ENCODE data around the gene FAM240A. TPM values are rescaled to one million over a fixed set of nuclear protein-coding genes. Genes with fewer than 3 reads are reported as not detected.
"Not testable (repeated sequence)": the region's sequence is repeated elsewhere in the genome, so short reads cannot be mapped to it uniquely, and the experiment has no call there.

FAM240A gene
- total and polyA plus RNA-seq, 2 donors (not counting 1 experiment from before 2014, with no cell fraction given) = not detected

DNA sequence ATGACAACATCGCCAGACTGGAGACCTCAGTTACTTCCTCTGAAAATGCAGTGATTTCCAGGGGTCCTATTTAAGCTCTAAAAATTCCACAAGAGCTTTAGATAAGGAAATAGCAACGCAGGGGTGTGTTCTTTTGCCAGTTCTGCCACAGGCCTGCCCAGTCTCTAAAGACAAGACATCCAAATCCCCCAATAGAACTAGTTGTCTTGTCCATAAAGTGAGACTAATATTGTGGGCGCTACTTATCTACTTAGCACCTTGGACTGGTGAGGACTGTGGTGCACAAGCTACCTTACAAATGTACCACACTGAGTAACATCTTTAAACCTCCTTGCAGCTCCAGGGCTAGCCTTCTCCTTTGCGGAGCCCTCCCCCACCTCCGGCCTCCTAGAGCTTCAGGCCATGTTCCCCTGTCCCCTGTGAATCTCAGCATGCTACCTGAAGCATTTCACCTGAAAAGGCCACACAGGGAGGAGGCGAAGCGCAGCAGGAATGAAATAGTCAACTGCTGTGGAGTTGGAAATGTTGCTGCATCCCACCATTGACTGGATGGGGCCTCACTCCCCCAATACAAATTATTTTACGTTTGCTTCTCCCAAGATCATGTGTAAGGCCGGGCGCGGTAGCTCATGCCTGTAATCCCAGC is 36.6 kb upstream of the FAM240A start:
- H3K9me3 ChIP-seq (ENCODE audit: control insufficient read depth, insufficient read depth, low read depth, low read length) = no peaks in the 10 kb centered on the region
- no peak for DNase-seq (ENCODE audit: low read depth in 2 of 2)
- no peaks in the 10 kb centered on the region for H4K20me1 ChIP-seq (ENCODE audit: control insufficient read depth, extremely low read depth, insufficient read depth, low read length)
- no peak overlapping the region for H3K9ac ChIP-seq (ENCODE audit: insufficient read depth, low read length)
- H3K4me2 ChIP-seq (ENCODE audit: extremely low read depth, insufficient read depth, low read length) = no peak overlapping the region
- no peaks in the 10 kb centered on the region for H3K27me3 ChIP-seq (ENCODE audit: control insufficient read depth, insufficient read depth, low read length)
- H3K79me2 ChIP-seq (ENCODE audit: control insufficient read depth, insufficient read depth, low read length) = no peaks in the 10 kb centered on the region
- no peak overlapping the region for H2AFZ ChIP-seq (ENCODE audit: low read length)
- no peak for TF ChIP-seq EZH2 (IDR thresholded peaks at IDR 0.05; ENCODE audit: low read length, missing control alignments)
- TF ChIP-seq, protein P1, sequence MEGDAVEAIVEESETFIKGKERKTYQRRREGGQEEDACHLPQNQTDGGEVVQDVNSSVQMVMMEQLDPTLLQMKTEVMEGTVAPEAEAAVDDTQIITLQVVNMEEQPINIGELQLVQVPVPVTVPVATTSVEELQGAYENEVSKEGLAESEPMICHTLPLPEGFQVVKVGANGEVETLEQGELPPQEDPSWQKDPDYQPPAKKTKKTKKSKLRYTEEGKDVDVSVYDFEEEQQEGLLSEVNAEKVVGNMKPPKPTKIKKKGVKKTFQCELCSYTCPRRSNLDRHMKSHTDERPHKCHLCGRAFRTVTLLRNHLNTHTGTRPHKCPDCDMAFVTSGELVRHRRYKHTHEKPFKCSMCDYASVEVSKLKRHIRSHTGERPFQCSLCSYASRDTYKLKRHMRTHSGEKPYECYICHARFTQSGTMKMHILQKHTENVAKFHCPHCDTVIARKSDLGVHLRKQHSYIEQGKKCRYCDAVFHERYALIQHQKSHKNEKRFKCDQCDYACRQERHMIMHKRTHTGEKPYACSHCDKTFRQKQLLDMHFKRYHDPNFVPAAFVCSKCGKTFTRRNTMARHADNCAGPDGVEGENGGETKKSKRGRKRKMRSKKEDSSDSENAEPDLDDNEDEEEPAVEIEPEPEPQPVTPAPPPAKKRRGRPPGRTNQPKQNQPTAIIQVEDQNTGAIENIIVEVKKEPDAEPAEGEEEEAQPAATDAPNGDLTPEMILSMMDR (conservative IDR thresholded peaks at IDR 0.05 in 1 of 2, IDR thresholded peaks at IDR 0.05 in 1 of 2; ENCODE audit: low read depth in 1 of 2, low read length in 2 of 2) = no peak
- no peak overlapping the region for H3K4me3 ChIP-seq (replicated peaks in 1 of 4; ENCODE audit: control extremely low read depth in 1 of 4, insufficient read depth in 1 of 4, low read depth in 3 of 4, low read length in 4 of 4)
- H3K4me1 ChIP-seq (ENCODE audit: control insufficient read depth, extremely low read depth, insufficient read depth, low read length) = no peaks in the 10 kb centered on the region
- H3K36me3 ChIP-seq (ENCODE audit: control insufficient read depth, insufficient read depth, low read length) = no peaks in the 10 kb centered on the region
- H3K27ac ChIP-seq (ENCODE audit: insufficient read depth, low read length) = no peak overlapping the region

- no peak for TF ChIP-seq EZH2 (IDR thresholded peaks at IDR 0.05; ENCODE audit: low read length, missing control alignments)
- H2AFZ ChIP-seq (ENCODE audit: low read length) = no peak overlapping the region
- no peak for DNase-seq (ENCODE audit: low read depth in 2 of 2)
- no peaks in the 10 kb centered on the region for H3K9me3 ChIP-seq (ENCODE audit: control insufficient read depth, insufficient read depth, low read depth, low read length)
- no peak overlapping the region for H3K4me3 ChIP-seq (replicated peaks in 1 of 4; ENCODE audit: control extremely low read depth in 1 of 4, insufficient read depth in 1 of 4, low read depth in 3 of 4, low read length in 4 of 4)
- H4K20me1 ChIP-seq (ENCODE audit: control insufficient read depth, extremely low read depth, insufficient read depth, low read length) = no peaks in the 10 kb centered on the region
- H3K9ac ChIP-seq (ENCODE audit: insufficient read depth, low read length) = no peak overlapping the region
- no peak overlapping the region for H3K4me2 ChIP-seq (ENCODE audit: extremely low read depth, insufficient read depth, low read length)
- H3K36me3 ChIP-seq (ENCODE audit: control insufficient read depth, insufficient read depth, low read length) = no peaks in the 10 kb centered on the region
- no peaks in the 10 kb centered on the region for H3K79me2 ChIP-seq (ENCODE audit: control insufficient read depth, insufficient read depth, low read length)
- no peak overlapping the region for H3K27ac ChIP-seq (ENCODE audit: insufficient read depth, low read length)
- no peaks in the 10 kb centered on the region for H3K27me3 ChIP-seq (ENCODE audit: control insufficient read depth, insufficient read depth, low read length)
- no peaks in the 10 kb centered on the region for H3K4me1 ChIP-seq (ENCODE audit: control insufficient read depth, extremely low read depth, insufficient read depth, low read length)
Observed at GRCh38 chr3:46576386-46576785, 35.9 kb upstream of the FAM240A start.

- Histone ChIP-seq H3K27me3 (ENCODE audit: control insufficient read depth, insufficient read depth, low read length) (no peaks in the 10 kb centered on the region), H3K36me3 (ENCODE audit: control insufficient read depth, insufficient read depth, low read length) (no peaks in the 10 kb centered on the region), H3K27ac (ENCODE audit: insufficient read depth, low read length) (no peak overlapping the region), H2AFZ (ENCODE audit: low read length) (no peak overlapping the region), H3K79me2 (ENCODE audit: control insufficient read depth, insufficient read depth, low read length) (no peaks in the 10 kb centered on the region), H3K9me3 (ENCODE audit: control insufficient read depth, insufficient read depth, low read depth, low read length) (no peaks in the 10 kb centered on the region), H3K4me2 (ENCODE audit: extremely low read depth, insufficient read depth, low read length) (no peak overlapping the region), H3K4me3 (replicated peaks in 1 of 4; ENCODE audit: control extremely low read depth in 1 of 4, insufficient read depth in 1 of 4, low read depth in 3 of 4, low read length in 4 of 4) (no peak overlapping the region), H3K4me1 (ENCODE audit: control insufficient read depth, extremely low read depth, insufficient read depth, low read length) (no peaks in the 10 kb centered on the region), H4K20me1 (ENCODE audit: control insufficient read depth, extremely low read depth, insufficient read depth, low read length) (no peaks in the 10 kb centered on the region), H3K9ac (ENCODE audit: insufficient read depth, low read length) (no peak overlapping the region)
- DNase-seq (ENCODE audit: low read depth in 2 of 2) = no peak
- no peak for TF ChIP-seq EZH2 (IDR thresholded peaks at IDR 0.05; ENCODE audit: low read length, missing control alignments)
- TF ChIP-seq, protein P1 (conservative IDR thresholded peaks at IDR 0.05 in 1 of 2, IDR thresholded peaks at IDR 0.05 in 1 of 2; ENCODE audit: low read depth in 1 of 2, low read length in 2 of 2) = no peak
Observed at GRCh38 chr3:46576879-46577278, 35.4 kb upstream of the FAM240A start.

DNA sequence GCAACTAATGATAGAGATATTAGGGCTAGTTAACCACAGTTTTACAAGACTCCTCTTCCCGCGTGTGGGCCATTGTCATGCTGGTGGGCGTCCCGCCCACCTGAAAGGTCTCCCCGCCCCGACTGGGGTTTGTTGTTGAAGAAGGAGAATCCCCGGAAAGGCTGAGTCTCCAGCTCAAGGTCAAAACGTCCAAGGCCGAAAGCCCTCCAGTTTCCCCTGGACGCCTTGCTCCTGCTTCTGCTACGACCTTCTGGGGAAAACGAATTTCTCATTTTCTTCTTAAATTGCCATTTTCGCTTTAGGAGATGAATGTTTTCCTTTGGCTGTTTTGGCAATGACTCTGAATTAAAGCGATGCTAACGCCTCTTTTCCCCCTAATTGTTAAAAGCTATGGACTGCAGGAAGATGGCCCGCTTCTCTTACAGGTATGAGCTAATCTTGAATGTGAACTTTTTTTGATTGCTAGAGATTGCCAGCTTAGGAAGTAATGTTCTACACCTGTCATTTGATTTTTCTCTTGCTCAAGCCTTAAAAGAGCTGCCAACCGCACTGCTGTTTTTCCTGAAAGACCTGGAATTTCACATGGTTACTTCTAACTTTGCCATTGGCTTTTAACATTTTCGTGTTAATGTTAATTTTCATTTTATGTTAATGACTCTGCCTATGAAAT is 34.6 kb upstream of the FAM240A start:
- not testable (repeated sequence) for H3K27me3 ChIP-seq (ENCODE audit: control insufficient read depth, insufficient read depth, low read length); H3K4me3 ChIP-seq (replicated peaks in 1 of 4; ENCODE audit: control extremely low read depth in 1 of 4, insufficient read depth in 1 of 4, low read depth in 3 of 4, low read length in 4 of 4); H4K20me1 ChIP-seq (ENCODE audit: control insufficient read depth, extremely low read depth, insufficient read depth, low read length); H3K79me2 ChIP-seq (ENCODE audit: control insufficient read depth, insufficient read depth, low read length); DNase-seq (ENCODE audit: low read depth in 2 of 2); H3K9me3 ChIP-seq (ENCODE audit: control insufficient read depth, insufficient read depth, low read depth, low read length); H3K36me3 ChIP-seq (ENCODE audit: control insufficient read depth, insufficient read depth, low read length); H3K4me1 ChIP-seq (ENCODE audit: control insufficient read depth, extremely low read depth, insufficient read depth, low read length); H3K9ac ChIP-seq (ENCODE audit: insufficient read depth, low read length); H3K27ac ChIP-seq (ENCODE audit: insufficient read depth, low read length); H2AFZ ChIP-seq (ENCODE audit: low read length); H3K4me2 ChIP-seq (ENCODE audit: extremely low read depth, insufficient read depth, low read length)

Measured in fibroblast of lung (primary cell).